MM.1S (cell line): ENCODE data around the gene CHORDC1.

Experiments
- CTCF ChIP-seq: fragments of 300-600 bp; sonication (generic); IDR thresholded peaks from 2 replicates; pipeline ENCODE4 v1.5.1; 2016; ENCODE audit warnings: antibody characterized with exemption, low read length, mixed read lengths
- EZH2 ChIP-seq: fragments of 300-600 bp; sonication (generic); optimal IDR thresholded peaks from 2 replicates; pipeline ENCODE3; 2017; ENCODE audit warnings: low read depth, mild to moderate bottlenecking, antibody characterized with exemption, low read length, mixed read lengths

GRCh38 chr11:90192869-90193582 is 29.8 kb downstream of the CHORDC1 start:
- TF ChIP-seq CTCF, result no peak
- no peak for TF ChIP-seq EZH2
